HFF-Myc (cell line): ENCODE measurements around the gene NLRP8.

Experiments used
- DNase-seq: peaks from one replicate; pipeline ENCODE4 v3.0.0-alpha.2; 2011; ENCODE audit warnings: low read depth; ENCODE audit errors: extremely low read depth
- H3K4me3 ChIP-seq: replicated peaks from 2 replicates; pipeline ENCODE4 v1.5.1; 2011; ENCODE audit warnings: low read depth, mild to moderate bottlenecking, control low read depth, low read length
- CTCF ChIP-seq: IDR thresholded peaks from 2 replicates; pipeline ENCODE4 v1.5.1; 2012; ENCODE audit warnings: mild to moderate bottlenecking, low read depth, low read length, control low read depth; ENCODE audit errors: missing control alignments

Gene NLRP8

GRCh38 chr19:55947532-55947931 is at the start of gene NLRP8:
NLRP8 (plus strand) TSS chr19:55947832.
- DNase-seq, result no peak

GRCh38 chr19:55898911-55899310 is 48.7 kb upstream of the NLRP8 start:
- no peak overlapping the region for H3K4me3 ChIP-seq
- TF ChIP-seq CTCF, result no peak
- DNase-seq, result no peak

More at GRCh38 chr19:55947532-55947931, at the start of gene NLRP8:
- TF ChIP-seq CTCF, result no peak
- no peak within 1 kb of the TSS for H3K4me3 ChIP-seq

GRCh38 chr19:55901369-55902079 is 46.1 kb upstream of the NLRP8 start:
- TF ChIP-seq CTCF, result no peak
- no peak for DNase-seq
- H3K4me3 ChIP-seq, result no peak overlapping the region

GRCh38 chr19:55902080-55902751 is 45.4 kb upstream of the NLRP8 start:
- H3K4me3 ChIP-seq, result no peak overlapping the region
- no peak for TF ChIP-seq CTCF
- no peak for DNase-seq

GRCh38 chr19:55907286-55907685 is 40.3 kb upstream of the NLRP8 start:
- TF ChIP-seq CTCF, result no peak
- no peak for DNase-seq
- H3K4me3 ChIP-seq, result no peak overlapping the region

- no peak for DNase-seq
- H3K4me3 ChIP-seq, result no peak overlapping the region
- TF ChIP-seq CTCF, result no peak
Observed at GRCh38 chr19:55907746-55908145, 39.9 kb upstream of the NLRP8 start.

- DNase-seq, result no peak
- H3K4me3 ChIP-seq, result no peak overlapping the region
- TF ChIP-seq CTCF, result no peak
Observed at GRCh38 chr19:55909801-55910200, 37.8 kb upstream of the NLRP8 start.
